Lung (tissue), 12 donors: ENCODE measurements around the gene MPZL1. TPM values are rescaled to one million over a fixed set of nuclear protein-coding genes. Genes with fewer than 3 reads are reported as not detected.

Experiments
- ATAC-seq: fragments of 200-7000 bp; cut with Tn5 transposase; one replicate; pipeline ENCODE4 v1.9.1; 2020; ENCODE audit warnings: moderate number of reproducible peaks; ENCODE audit not compliant: insufficient read depth, low FRiP score
- DNase-seq, 3 donors: peaks; one replicate each; pipeline ENCODE4 v3.0.0-alpha.2; 2013 to 2017
- H3K27ac ChIP-seq, 2 donors: one replicate each; pipeline ENCODE4 v1.5.1; 2013; ENCODE audit warnings: mild to moderate bottlenecking in 2 of 2, moderate library complexity in 2 of 2, control low read depth in 1 of 2, inconsistent platforms in 1 of 2, low read depth in 1 of 2, low read length in 1 of 2
- H3K27me3 ChIP-seq, 3 donors: one replicate each; pipeline ENCODE4 v1.5.1; 2013; ENCODE audit warnings: low read length in 2 of 3; ENCODE audit not compliant: control insufficient read depth in 3 of 3, insufficient read depth in 3 of 3
- H3K36me3 ChIP-seq, 4 donors: one replicate each; pipeline ENCODE4 v1.5.1; 2013; ENCODE audit warnings: low read length in 4 of 4, mild to moderate bottlenecking in 1 of 4, moderate library complexity in 1 of 4; ENCODE audit not compliant: control insufficient read depth in 4 of 4, insufficient read depth in 4 of 4
- H3K4me1 ChIP-seq, 5 donors: one replicate each; pipeline ENCODE4 v1.5.1; 2013; ENCODE audit warnings: low read length in 5 of 5, mild to moderate bottlenecking in 2 of 5, moderate library complexity in 1 of 5; ENCODE audit not compliant: control insufficient read depth in 5 of 5, insufficient read depth in 5 of 5
- H3K4me3 ChIP-seq: one replicate; pipeline ENCODE4 v1.5.1; 2013; ENCODE audit warnings: mild to moderate bottlenecking, control low read depth, moderate library complexity
- H3K9ac ChIP-seq, 2 donors: one replicate each; pipeline ENCODE4 v1.5.1; 2013; ENCODE audit warnings: low read length in 2 of 2, control low read depth in 1 of 2; ENCODE audit not compliant: insufficient read depth in 1 of 2
- H3K9me3 ChIP-seq, 4 donors: one replicate each; pipeline ENCODE4 v1.5.1; 2013; ENCODE audit warnings: low read length in 3 of 4, mild to moderate bottlenecking in 1 of 4, moderate library complexity in 1 of 4; ENCODE audit not compliant: control insufficient read depth in 4 of 4, insufficient read depth in 3 of 4
- CTCF ChIP-seq: IDR thresholded peaks from 2 replicates; pipeline ENCODE4 v1.5.1; 2012; ENCODE audit warnings: mild to moderate bottlenecking; ENCODE audit errors: control extremely low read depth, extremely low read depth
- WGBS, 2 donors: extraction: QIAGEN DNeasy Blood & Tissue Kit; methylation state at CpG; one replicate each; pipeline ENCODE4 v1.1.7; 2013; 5-methylcytosine and 5-hydroxymethylcytosine counted together
- polyA plus RNA-seq, 2 donors: library from polyadenylated mRNA; stranded (reverse); fragments of 200-250 nt; gene quantifications; one replicate each; pipeline ENCODE4 v1.2.1, GENCODE V29; 2013
- total RNA-seq, 2 donors: library from RNA; depleted of rRNA in 1 of 2; stranded (reverse); fragments of >200 nt in 1 of 2; gene quantifications; one replicate each; pipeline ENCODE4 v1.2.1, GENCODE V29; 2014 to 2021
- donor health status: control.
- donor health status: control.
- donor health status: Bipolar disorder and iron deficiency.
- donor health status: healthy.
- donor health status: DM: yes; HTN: yes; CAD: no.

Gene MPZL1
- total and polyA plus RNA-seq, 4 donors, result 25.3 to 116 (median 77.0) TPM

- no peak overlapping the region for H3K4me3 ChIP-seq
- H3K4me1 ChIP-seq, result peaks cover 0 to 2% (median 0%) of the 10 kb centered on the region in 5 donors
- DNase-seq (peak; percentile 82 to 90 (median 87)), ATAC-seq (peak; percentile 68)
- H3K36me3 ChIP-seq, result peaks cover 0 to 18% (median 0%) of the 10 kb centered on the region in 4 donors
- 25 to 30% methylated on average over 7 of the region's 7 CpGs for whole genome bisulfite sequencing, 2 donors
- H3K27me3 ChIP-seq, result no peaks in the 10 kb centered on the region
- peak; percentile 84 for TF ChIP-seq CTCF
- H3K9ac ChIP-seq, result no peak overlapping the region
- no peaks in the 10 kb centered on the region for H3K9me3 ChIP-seq
- no peak overlapping the region for H3K27ac ChIP-seq
These were observed 33.8 kb upstream of the MPZL1 start for GRCh38 chr1:167687919-167688519.

GRCh38 chr1:167689567-167689920, 32.2 kb upstream of the MPZL1 start:
- ATAC-seq, result no peak
- no peaks in the 10 kb centered on the region for H3K4me1 ChIP-seq
- no peak overlapping the region for H3K4me3 ChIP-seq
- TF ChIP-seq CTCF, result no peak
- peaks cover 0 to 25% (median 0%) of the 10 kb centered on the region in 4 donors for H3K36me3 ChIP-seq
- no peak overlapping the region for H3K9ac ChIP-seq
- 73 to 76% methylated on average over 5 of the region's 5 CpGs for WGBS, 2 donors
- H3K27ac ChIP-seq, result no peak overlapping the region
- DNase-seq, result no peak
- H3K9me3 ChIP-seq, result no peaks in the 10 kb centered on the region
- H3K27me3 ChIP-seq, result no peaks in the 10 kb centered on the region

- no peak for DNase-seq
- ATAC-seq, result no peak
- Histone ChIP-seq H3K36me3 (peaks cover 0 to 27% (median 0%) of the 10 kb centered on the region in 4 donors), H3K4me1 (no peaks in the 10 kb centered on the region), H3K27ac (no peak overlapping the region), H3K27me3 (no peaks in the 10 kb centered on the region), H3K4me3 (no peak overlapping the region), H3K9ac (no peak overlapping the region), H3K9me3 (no peaks in the 10 kb centered on the region)
- WGBS, 2 donors, result 92 to 93% methylated on average over 4 of the region's 4 CpGs
- no peak for TF ChIP-seq CTCF
These were observed 31.7 kb upstream of the MPZL1 start for GRCh38 chr1:167690053-167690452.

- Histone ChIP-seq H3K4me1 (peaks cover 0 to 10% (median 3%) of the 10 kb centered on the region in 5 donors), H3K27me3 (no peaks in the 10 kb centered on the region), H3K4me3 (no peak overlapping the region), H3K9ac (no peak overlapping the region), H3K27ac (no peak overlapping the region), H3K9me3 (no peaks in the 10 kb centered on the region), H3K36me3 (peaks cover 0 to 44% (median 0%) of the 10 kb centered on the region in 4 donors)
- 87 to 90% methylated on average over 7 of the region's 7 CpGs for WGBS, 2 donors
- DNase-seq, result no peak
- ATAC-seq, result no peak
- no peak for TF ChIP-seq CTCF
These were observed 28.2 kb upstream of the MPZL1 start for GRCh38 chr1:167693425-167694045.
